Mesendoderm (in vitro differentiated cells): ENCODE data around the gene DHX38. TPM values are rescaled to one million over a fixed set of nuclear protein-coding genes. Genes with fewer than 3 reads are reported as not detected.

Experiments
- DNase-seq: peaks from one replicate; pipeline ENCODE4 v3.0.0; 2013
- H2AK5ac ChIP-seq: 2 replicates; pipeline ENCODE4 v1.6.1; 2013; ENCODE audit warnings: low read length, inconsistent platforms
- H2BK120ac ChIP-seq: 2 replicates; pipeline ENCODE4 v1.6.1; 2013; ENCODE audit warnings: low read depth, mild to moderate bottlenecking, low read length, moderate library complexity, mixed read lengths
- H2BK15ac ChIP-seq: replicated peaks from 2 replicates; pipeline ENCODE4 v1.6.1; 2013; ENCODE audit warnings: low read depth, mild to moderate bottlenecking, moderate library complexity
- H2BK5ac ChIP-seq: 2 replicates; pipeline ENCODE4 v1.6.1; 2013; ENCODE audit warnings: low read length, inconsistent platforms
- H3K18ac ChIP-seq: 2 replicates; pipeline ENCODE4 v1.6.1; 2013; ENCODE audit warnings: mild to moderate bottlenecking, low read length, mixed read lengths
- H3K23ac ChIP-seq: one replicate; pipeline ENCODE4 v1.6.1; 2013; ENCODE audit warnings: low read length
- H3K27ac ChIP-seq: 2 replicates; pipeline ENCODE4 v1.5.1; 2013; ENCODE audit warnings: low read depth, mild to moderate bottlenecking, inconsistent platforms, low read length, moderate library complexity
- H3K27me3 ChIP-seq: 2 replicates; pipeline ENCODE4 v1.6.1; 2013; ENCODE audit warnings: low read length, control low read depth, mild to moderate bottlenecking, inconsistent platforms; ENCODE audit not compliant: insufficient read depth, poor library complexity
- H3K36me3 ChIP-seq: 2 replicates; pipeline ENCODE4 v1.6.1; 2013; ENCODE audit warnings: low read length, inconsistent platforms; ENCODE audit not compliant: control insufficient read depth, insufficient read depth
- H3K4ac ChIP-seq: one replicate; pipeline ENCODE4 v1.6.1; 2013; ENCODE audit warnings: low read depth, mild to moderate bottlenecking, low read length, moderate library complexity
- H3K4me1 ChIP-seq: 2 replicates; pipeline ENCODE4 v1.6.1; 2013; ENCODE audit warnings: low read depth, low read length, inconsistent platforms; ENCODE audit not compliant: control insufficient read depth
- H3K4me2 ChIP-seq: 2 replicates; pipeline ENCODE4 v1.6.1; 2013; ENCODE audit warnings: low read length
- H3K4me3 ChIP-seq: 2 replicates; pipeline ENCODE4 v1.5.1; 2013; ENCODE audit warnings: mild to moderate bottlenecking, low read length
- H3K56ac ChIP-seq: one replicate; pipeline ENCODE4 v1.6.1; 2013; ENCODE audit warnings: low read length
- H3K79me1 ChIP-seq: 2 replicates; pipeline ENCODE4 v1.6.1; 2013; ENCODE audit warnings: low read length, inconsistent platforms
- H3K79me2 ChIP-seq: 2 replicates; pipeline ENCODE4 v1.6.1; 2013; ENCODE audit warnings: mild to moderate bottlenecking, low read length; ENCODE audit not compliant: control insufficient read depth, insufficient read depth
- H3K9ac ChIP-seq: 2 replicates; pipeline ENCODE4 v1.6.1; 2013; ENCODE audit warnings: low read length, inconsistent platforms
- H4K5ac ChIP-seq: one replicate; pipeline ENCODE4 v1.6.1; 2013; ENCODE audit warnings: low read length
- H4K8ac ChIP-seq: one replicate; pipeline ENCODE4 v1.6.1; 2013; ENCODE audit warnings: low read depth, mild to moderate bottlenecking, control low read depth, low read length, moderate library complexity
- WGBS: extraction: QIAGEN DNeasy Blood & Tissue Kit; methylation state at CpG from one replicate; pipeline ENCODE4 v1.1.7; 2013; ENCODE audit warnings: low lambda C conversion rate, missing lambda C conversion rate; ENCODE audit not compliant: insufficient coverage; ENCODE audit errors: extremely low coverage; 5-methylcytosine and 5-hydroxymethylcytosine counted together
- polyA plus RNA-seq, 2 experiments: library from polyadenylated mRNA; stranded (reverse); fragments of 200-250 nt; gene quantifications; one replicate each; pipeline ENCODE4 v1.2.3, GENCODE V29; 2013

DHX38 gene
- 37.8 TPM for polyA plus RNA-seq (2013, experiment 1 of 2)
- 37.0 TPM for polyA plus RNA-seq (2013, experiment 2 of 2)

GRCh38 chr16:72093448-72094265, at the start of gene DHX38, which contains the start of gene TXNL4B:
DHX38 (plus strand) TSS chr16:72093847; CDS start chr16:72096158, 2,311 bp downstream.
TXNL4B (minus strand) TSS chr16:72093620; CDS start chr16:72090749, 2,871 bp downstream.
- Histone ChIP-seq H3K23ac (peak within 1 kb of the TSS; percentile 25), H3K79me1 (peaks cover 26% of the 10 kb centered on the region), H3K4ac (peak within 1 kb of the TSS; percentile 28), H3K9ac (peak within 1 kb of the TSS; percentile 72), H2AK5ac (no peak within 1 kb of the TSS), H3K79me2 (peaks cover 26% of the 10 kb centered on the region), H4K8ac (no peak within 1 kb of the TSS), H3K18ac (peak within 1 kb of the TSS; percentile 61), H2BK120ac (no peak within 1 kb of the TSS), H3K56ac (peak within 1 kb of the TSS; percentile 87), H2BK15ac (no peak within 1 kb of the TSS), H4K5ac (no peak within 1 kb of the TSS), H3K27ac (peak within 1 kb of the TSS; percentile 46), H3K4me2 (peak within 1 kb of the TSS; percentile 76), H3K4me3 (peak within 1 kb of the TSS; percentile 66), H3K27me3 (no peaks in the 10 kb centered on the region), H3K4me1 (peaks cover 3% of the 10 kb centered on the region), H2BK5ac (no peak within 1 kb of the TSS), H3K36me3 (peaks cover 7% of the 10 kb centered on the region)
- WGBS: no CpG with 5 or more reads among the region's 43 CpGs
- peak; percentile 100 for DNase-seq

GRCh38 chr16:72044296-72044695, 49.4 kb upstream of the DHX38 start:
- DNase-seq: no peak
- H2BK120ac ChIP-seq: no peak overlapping the region
- H3K4me2 ChIP-seq: no peak overlapping the region
- H2BK15ac ChIP-seq: no peak overlapping the region
- WGBS: no CpG with 5 or more reads among the region's 6 CpGs
- H3K79me2 ChIP-seq: no peaks in the 10 kb centered on the region
- H3K18ac ChIP-seq: no peak overlapping the region
- no peaks in the 10 kb centered on the region for H3K4me1 ChIP-seq
- no peak overlapping the region for H4K5ac ChIP-seq
- H3K9ac ChIP-seq: no peak overlapping the region
- no peak overlapping the region for H3K27ac ChIP-seq
- no peak overlapping the region for H3K23ac ChIP-seq
- no peak overlapping the region for H3K4ac ChIP-seq
- no peak overlapping the region for H2BK5ac ChIP-seq
- no peak overlapping the region for H3K56ac ChIP-seq
- no peak overlapping the region for H2AK5ac ChIP-seq
- H4K8ac ChIP-seq: no peak overlapping the region
- no peaks in the 10 kb centered on the region for H3K27me3 ChIP-seq
- no peak overlapping the region for H3K4me3 ChIP-seq
- H3K79me1 ChIP-seq: no peaks in the 10 kb centered on the region
- H3K36me3 ChIP-seq: no peaks in the 10 kb centered on the region

- Histone ChIP-seq H2AK5ac (no peak overlapping the region), H3K4me1 (no peaks in the 10 kb centered on the region), H3K9ac (no peak overlapping the region), H3K4me3 (no peak overlapping the region), H3K36me3 (no peaks in the 10 kb centered on the region), H2BK120ac (no peak overlapping the region), H3K4me2 (no peak overlapping the region), H3K56ac (no peak overlapping the region), H2BK15ac (no peak overlapping the region), H3K27ac (no peak overlapping the region), H3K18ac (no peak overlapping the region), H4K5ac (no peak overlapping the region), H3K4ac (no peak overlapping the region), H3K23ac (no peak overlapping the region), H4K8ac (no peak overlapping the region), H3K79me2 (no peaks in the 10 kb centered on the region), H3K27me3 (no peaks in the 10 kb centered on the region), H2BK5ac (no peak overlapping the region), H3K79me1 (no peaks in the 10 kb centered on the region)
- WGBS: no CpG with 5 or more reads among the region's 2 CpGs
- no peak for DNase-seq
Observed at GRCh38 chr16:72044825-72045359, 48.8 kb upstream of the DHX38 start.

GRCh38 chr16:72049110-72049509, 44.5 kb upstream of the DHX38 start:
- H3K36me3 ChIP-seq: no peaks in the 10 kb centered on the region
- H2BK120ac ChIP-seq: no peak overlapping the region
- no peak overlapping the region for H3K9ac ChIP-seq
- no peak for DNase-seq
- H3K4me1 ChIP-seq: no peaks in the 10 kb centered on the region
- no peak overlapping the region for H3K4me2 ChIP-seq
- no peak overlapping the region for H4K5ac ChIP-seq
- no peak overlapping the region for H3K23ac ChIP-seq
- no peak overlapping the region for H3K4ac ChIP-seq
- H2BK5ac ChIP-seq: no peak overlapping the region
- no peak overlapping the region for H3K4me3 ChIP-seq
- no peak overlapping the region for H2BK15ac ChIP-seq
- no peaks in the 10 kb centered on the region for H3K79me2 ChIP-seq
- no peak overlapping the region for H3K27ac ChIP-seq
- H3K18ac ChIP-seq: no peak overlapping the region
- H3K27me3 ChIP-seq: no peaks in the 10 kb centered on the region
- no peak overlapping the region for H2AK5ac ChIP-seq
- H3K79me1 ChIP-seq: no peaks in the 10 kb centered on the region
- H3K56ac ChIP-seq: no peak overlapping the region
- no peak overlapping the region for H4K8ac ChIP-seq

GRCh38 chr16:72050769-72051464, 42.7 kb upstream of the DHX38 start:
- Histone ChIP-seq H2BK120ac (no peak overlapping the region), H4K5ac (no peak overlapping the region)

More at GRCh38 chr16:72050769-72051464, 42.7 kb upstream of the DHX38 start:
- Histone ChIP-seq H4K8ac (no peak overlapping the region), H3K18ac (no peak overlapping the region), H3K79me2 (no peaks in the 10 kb centered on the region), H3K27me3 (no peaks in the 10 kb centered on the region), H3K4me1 (no peaks in the 10 kb centered on the region), H3K4me2 (no peak overlapping the region), H2AK5ac (no peak overlapping the region), H3K4ac (no peak overlapping the region), H3K9ac (no peak overlapping the region), H3K4me3 (no peak overlapping the region), H3K36me3 (no peaks in the 10 kb centered on the region), H3K79me1 (no peaks in the 10 kb centered on the region), H3K23ac (no peak overlapping the region), H3K56ac (no peak overlapping the region), H3K27ac (no peak overlapping the region), H2BK5ac (no peak overlapping the region), H2BK15ac (no peak overlapping the region)
- no CpG with 5 or more reads among the region's 4 CpGs for WGBS
- no peak for DNase-seq
